Measurements from ENCODE around the gene TENT5C.
A peak's percentile ranks its signal among the peaks of the same experiment; 100 is the strongest.

TENT5C gene

GRCh38 chr1:117592155-117592554, 13.7 kb upstream of the TENT5C start:
- DNase-seq, result no peak

- DNase-seq, result no peak
Measured at GRCh38 chr1:117594261-117594990, 11.4 kb upstream of the TENT5C start.

- DNase-seq, result no peak
Measured at GRCh38 chr1:117596023-117596720, 9.7 kb upstream of the TENT5C start.

DNA sequence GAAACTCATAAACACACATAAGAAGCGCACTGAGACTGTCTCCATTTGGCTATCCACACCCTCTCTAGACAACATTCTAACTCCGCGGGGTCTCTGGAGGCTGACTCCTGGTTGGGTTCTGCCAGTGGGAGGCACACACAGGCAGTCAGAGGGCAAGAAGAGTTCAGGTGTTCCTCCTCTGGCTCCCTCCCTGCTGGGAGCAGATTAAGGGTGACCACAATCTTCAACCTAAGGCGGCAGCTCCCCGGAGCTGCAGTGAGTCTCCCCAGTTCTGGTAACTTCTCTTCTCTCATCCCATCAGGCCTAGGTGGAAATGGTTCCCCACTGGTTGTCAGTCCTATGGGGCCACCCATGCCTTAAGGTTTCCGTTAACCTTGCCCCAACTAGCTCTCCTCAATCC, 7.4 kb upstream of the TENT5C start:
- DNase-seq, result no peak

DNA sequence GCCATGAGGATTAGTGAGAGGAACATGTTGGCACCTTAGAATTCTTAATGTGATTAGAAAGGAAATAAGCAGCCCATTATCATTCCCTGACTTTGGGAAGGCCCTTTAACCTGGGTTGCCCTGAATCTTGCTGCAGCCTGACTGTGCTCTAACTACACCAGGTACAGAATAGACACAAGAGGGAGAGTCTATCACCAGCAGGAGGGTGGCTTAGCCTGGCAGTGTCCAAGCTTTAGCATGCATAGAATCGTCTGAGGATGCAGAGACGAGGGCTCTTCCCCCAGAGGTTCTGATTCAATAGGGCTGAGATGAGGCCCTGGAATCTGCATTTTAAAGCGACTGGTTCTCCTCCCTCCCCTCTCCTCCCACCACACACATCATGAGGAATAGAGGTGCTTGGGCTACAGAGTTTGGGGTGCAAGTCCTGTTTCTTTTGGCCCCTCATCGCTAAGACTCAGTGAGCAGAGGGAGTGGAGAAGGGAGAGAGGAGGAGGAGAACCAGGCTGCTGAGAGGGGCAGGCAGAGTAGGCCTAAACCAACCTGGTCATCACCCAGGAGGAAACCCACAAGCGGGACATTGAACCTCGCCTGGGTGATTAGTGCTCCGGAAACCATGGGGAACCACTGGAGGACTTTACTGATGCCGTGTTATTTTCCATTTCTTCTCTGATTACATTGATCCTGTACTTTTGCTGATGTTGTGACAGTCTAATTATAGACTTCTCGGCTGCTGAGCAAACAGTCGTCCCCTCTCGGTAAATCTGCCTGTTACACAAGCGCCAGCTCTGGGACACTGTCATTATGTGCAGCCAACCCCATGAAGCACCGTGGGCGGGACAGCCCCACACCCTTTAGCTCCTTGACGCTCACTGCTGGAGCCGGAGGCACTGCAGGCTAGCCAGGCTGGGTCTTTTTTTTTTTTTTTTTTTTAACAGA, 6.3 kb upstream of the TENT5C start:
- DNase-seq, result no peak

- no peak for DNase-seq
Measured at GRCh38 chr1:117600325-117600943, 5.4 kb upstream of the TENT5C start.

DNA sequence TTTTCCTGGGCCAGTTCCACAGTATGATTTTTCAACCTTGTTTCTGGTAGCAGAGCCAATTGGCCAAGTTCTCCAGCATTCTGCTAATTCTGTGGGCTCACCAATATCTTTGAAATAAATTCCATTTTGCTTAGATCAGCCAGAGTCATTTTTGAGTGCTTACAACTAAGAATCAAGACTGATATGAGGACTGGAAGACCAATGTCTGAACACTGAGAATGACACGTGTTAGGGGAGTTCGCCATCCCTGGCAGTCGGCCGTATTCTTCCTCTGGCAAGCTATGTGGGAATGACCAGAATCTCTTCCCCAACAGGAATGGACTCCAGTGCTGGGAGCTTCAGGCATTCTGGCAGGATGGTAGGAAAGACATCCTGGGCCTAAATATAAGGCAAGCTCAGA, 4.9 kb upstream of the TENT5C start:
- DNase-seq, result no peak

DNA sequence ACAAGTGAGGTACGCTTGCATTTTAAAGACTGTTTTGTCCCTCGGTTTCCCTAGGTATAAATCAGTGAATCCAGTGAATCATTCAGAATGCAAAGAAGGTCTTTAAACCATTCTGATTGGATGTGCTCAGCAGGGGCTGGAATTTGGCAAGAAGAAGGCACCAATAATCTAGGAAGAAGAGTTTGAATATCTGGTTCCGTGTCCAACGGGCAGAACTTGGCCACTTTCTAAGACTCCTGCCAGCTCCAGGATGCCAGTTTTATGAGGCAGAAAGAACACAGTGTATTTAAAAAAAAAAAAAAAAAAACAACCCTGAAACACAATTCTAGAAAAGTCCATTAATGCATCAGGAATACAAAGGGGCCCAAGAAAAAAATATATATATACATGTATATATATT, 3.0 kb upstream of the TENT5C start:
- DNase-seq, result no peak

DNA sequence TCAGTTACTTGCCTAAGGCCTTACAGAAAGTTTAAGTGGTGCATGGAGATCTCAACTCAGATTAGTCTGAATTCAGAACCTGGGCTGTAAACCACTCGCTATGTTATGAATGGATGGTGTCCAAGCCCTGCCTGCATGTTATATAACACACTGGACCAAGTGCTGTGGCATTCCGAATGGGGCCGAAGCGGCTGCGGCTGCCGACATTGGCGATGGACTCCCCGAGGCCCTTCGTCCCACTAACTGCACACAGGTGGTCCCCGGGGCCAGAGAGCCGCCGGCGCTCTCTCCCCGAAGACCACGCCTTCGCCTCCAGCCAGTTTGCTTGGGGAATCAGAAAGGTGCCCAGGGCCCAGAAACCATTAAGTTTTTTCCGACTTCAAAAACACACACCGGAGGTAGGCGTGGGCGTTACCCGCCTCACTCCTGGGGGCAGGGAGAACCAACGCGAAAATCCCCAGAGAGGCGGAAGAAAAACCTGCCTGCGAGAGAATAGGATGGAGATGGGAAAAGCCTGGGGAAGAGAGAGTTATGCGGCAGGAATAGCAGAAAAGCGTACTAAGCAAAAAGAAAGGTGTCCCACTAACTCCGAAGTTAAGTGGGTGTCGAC, 579 bp upstream of the TENT5C start:
- DNase-seq, result no peak

GRCh38 chr1:117606649-117607430, 992 bp downstream of the TENT5C start:
- peak; percentile 30 for DNase-seq

DNA sequence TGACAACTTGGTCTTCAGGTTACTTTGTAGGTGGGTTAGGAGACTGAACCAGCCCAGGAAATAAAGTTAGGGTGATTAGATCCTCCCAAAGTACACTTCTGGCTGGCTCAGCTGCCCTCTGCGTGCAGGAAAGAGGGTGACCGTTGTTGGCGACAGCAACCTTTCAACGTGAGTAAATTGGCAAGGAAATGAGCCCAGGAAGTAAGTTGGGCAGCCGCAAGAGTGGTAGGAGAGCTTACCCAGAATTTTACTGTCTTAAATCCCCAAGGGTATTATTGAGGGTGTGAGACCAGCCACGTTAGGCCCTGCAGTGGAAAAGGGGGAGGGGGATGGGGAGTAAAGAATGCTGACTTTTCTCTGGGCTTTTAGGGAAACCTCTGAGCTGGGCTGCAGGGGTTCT, 1.6 kb downstream of the TENT5C start:
- peak in 1 of 2 donors; percentile 23 for DNase-seq

DNA sequence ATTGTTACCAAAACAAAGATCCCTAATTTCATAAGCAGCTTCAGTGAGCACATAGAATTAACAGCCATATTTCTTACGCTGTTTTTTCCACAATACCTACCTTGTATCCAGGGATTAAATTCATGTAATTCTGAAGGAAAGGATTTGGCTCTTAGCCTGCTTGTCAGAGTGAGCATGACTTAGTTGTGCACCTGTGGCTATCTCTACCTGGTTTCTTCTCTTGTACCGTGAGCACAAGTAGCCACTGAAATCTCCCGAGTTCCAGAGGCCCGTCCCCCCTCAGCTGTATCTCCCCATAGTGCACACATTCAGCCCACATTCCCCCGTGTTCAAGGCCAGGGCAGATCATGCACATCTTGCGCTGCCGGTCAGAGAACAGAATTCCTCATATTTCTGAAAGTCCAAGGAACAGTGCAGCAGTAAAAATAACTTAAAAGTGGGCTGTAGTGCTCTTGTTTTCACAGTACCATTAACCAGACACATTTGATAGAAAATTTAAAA, 2.3 kb downstream of the TENT5C start:
- no peak for DNase-seq

DNA sequence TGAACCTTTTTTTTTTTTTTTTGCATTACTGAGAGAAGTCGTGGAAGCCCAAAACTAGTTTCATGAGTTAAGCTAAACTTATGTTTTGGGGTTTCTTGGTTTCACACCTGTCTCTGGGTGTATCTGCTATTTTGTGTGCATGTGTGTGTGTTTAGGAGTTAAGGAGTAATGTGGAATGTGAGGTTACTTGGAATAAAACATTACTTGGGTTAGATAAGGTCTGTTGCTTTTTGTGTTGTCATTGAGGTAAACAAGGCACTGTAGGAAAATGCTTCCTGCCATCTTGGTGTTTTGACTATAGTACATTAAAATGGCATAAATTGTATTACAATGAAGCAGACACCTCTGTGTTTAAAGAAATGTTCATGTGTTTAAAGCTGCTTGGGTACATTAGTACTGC, 2.9 kb downstream of the TENT5C start:
- DNase-seq, result no peak

DNA sequence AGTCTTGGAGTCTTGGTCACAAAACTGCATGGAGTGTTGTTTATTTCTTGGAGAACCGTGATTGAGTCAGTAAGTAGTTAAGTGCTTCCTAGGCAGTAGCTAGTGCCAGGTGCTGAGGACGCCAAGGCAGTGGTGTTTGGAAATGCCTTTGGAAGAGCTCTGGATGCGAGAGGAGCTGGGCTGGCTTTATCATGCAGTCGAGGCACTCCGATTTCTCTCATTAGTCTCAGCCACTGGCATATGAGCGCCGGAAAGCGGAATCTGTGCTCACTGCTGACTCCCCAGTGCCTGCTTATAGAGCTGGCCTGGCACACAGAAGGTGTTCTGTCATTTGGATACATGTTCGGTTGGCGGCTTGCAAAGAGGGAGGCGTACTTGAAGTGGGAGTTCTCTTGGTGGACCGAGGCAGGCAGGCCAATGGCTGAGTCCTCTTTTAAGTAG, 3.6 kb downstream of the TENT5C start:
- no peak for DNase-seq

- no peak for DNase-seq
Measured at GRCh38 chr1:117610036-117610435, 4.2 kb downstream of the TENT5C start.

GRCh38 chr1:117611121-117611601, 5.3 kb downstream of the TENT5C start:
- DNase-seq, result no peak

DNA sequence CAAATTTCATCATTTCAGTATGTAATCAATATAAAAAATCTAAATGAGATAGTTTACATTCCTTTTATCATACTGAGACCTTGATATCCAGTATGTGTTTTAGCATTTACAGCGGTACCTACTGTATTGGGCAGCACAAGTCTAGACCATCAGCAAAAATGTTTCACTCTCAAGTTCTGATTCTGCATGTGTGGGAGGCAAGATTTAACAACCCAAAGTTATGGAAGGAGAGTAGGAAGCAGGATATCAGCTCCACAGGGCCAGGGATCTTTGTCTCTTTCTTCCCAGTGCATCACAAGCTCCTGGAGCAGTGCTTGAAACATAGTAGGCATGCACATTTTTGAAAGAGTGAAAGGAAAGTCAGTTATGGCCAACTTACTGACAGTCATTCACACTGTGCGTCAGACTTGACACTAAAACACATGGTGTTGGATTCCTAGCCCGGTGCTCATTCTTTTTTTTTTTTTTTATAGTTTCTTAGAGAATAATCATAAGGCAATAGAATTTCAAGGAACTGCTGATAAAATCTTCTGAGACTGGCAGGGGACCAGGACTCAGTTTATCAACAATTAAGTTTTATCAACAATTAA, 6.1 kb downstream of the TENT5C start:
- DNase-seq, result no peak

GRCh38 chr1:117612517-117613248, 6.8 kb downstream of the TENT5C start:
- DNase-seq, result no peak

DNA sequence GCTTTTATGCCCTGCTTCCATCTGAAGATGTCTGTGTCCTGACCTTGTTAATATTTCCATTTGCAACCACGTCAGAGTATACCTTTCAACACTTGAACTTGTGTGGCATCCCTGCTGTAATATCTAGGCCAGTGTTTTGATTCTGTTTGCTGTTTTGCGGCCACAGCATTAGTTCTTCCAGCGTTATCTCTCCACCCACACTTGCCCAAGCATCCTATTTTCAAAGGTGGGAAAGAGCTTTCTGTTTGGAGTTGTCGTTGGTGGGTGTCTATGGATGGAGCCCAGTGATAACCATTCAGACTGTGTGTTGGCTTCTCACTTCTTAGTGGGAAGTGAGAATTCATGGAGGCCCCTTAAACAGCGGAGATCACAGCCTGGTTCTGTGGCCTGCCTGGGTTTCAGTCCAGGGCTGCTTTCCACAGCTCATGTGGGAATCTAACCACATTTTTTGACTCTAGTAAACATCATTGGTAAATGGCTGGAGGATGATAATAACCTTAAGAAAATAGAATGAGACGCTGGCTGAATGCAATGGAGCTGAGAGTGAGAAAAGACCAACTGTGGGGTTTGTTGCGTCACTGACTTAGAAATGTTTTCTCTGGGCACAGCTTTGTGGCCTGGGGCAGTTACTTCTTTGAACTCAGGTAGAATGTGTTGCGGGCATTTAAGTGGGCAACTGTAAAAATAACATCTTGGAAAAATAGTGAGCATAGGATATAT, 7.6 kb downstream of the TENT5C start:
- no peak for DNase-seq
